Thoracic aorta (tissue), 2 donors: ENCODE data around the gene SLC49A3. TPM values are rescaled to one million over a fixed set of nuclear protein-coding genes. Genes with fewer than 3 reads are reported as not detected.

Experiments used
- ATAC-seq: fragments of 150-250 bp; one replicate; pipeline ENCODE4 v1.8.0; 2017; ENCODE audit warnings: low read depth; ENCODE audit not compliant: insufficient number of reproducible peaks, low FRiP score
- DNase-seq: peaks from one replicate; pipeline ENCODE4 v3.0.0-alpha.2; 2020; ENCODE audit warnings: low spot score
- H3K27ac ChIP-seq, 2 donors: fragments of 200-600 bp; sonication (generic); 1 replicate in 1 of 2; 2 replicates in 1 of 2; pipeline ENCODE4 v1.5.1; 2016; ENCODE audit warnings: mild to moderate bottlenecking in 2 of 2, moderate library complexity in 2 of 2
- H3K27me3 ChIP-seq: fragments of 200-600 bp; sonication (generic); replicated peaks from 2 replicates; pipeline ENCODE4 v1.6.0; 2016; ENCODE audit warnings: mild to moderate bottlenecking; ENCODE audit not compliant: insufficient read depth
- H3K36me3 ChIP-seq: fragments of 200-600 bp; sonication (generic); one replicate; pipeline ENCODE4 v1.5.1; 2016
- H3K4me1 ChIP-seq, 2 donors: fragments of 200-600 bp; sonication (generic); 1 replicate in 1 of 2; 2 replicates in 1 of 2; pipeline versions ENCODE4 v1.5.1 to v1.6.0; 2016; ENCODE audit warnings: low read depth in 2 of 2, mild to moderate bottlenecking in 1 of 2; ENCODE audit not compliant: control insufficient read depth in 1 of 2
- H3K4me3 ChIP-seq: fragments of 200-600 bp; sonication (generic); 2 replicates; pipeline ENCODE4 v1.5.1; 2016; ENCODE audit warnings: mild to moderate bottlenecking
- H3K9me3 ChIP-seq: fragments of 200-600 bp; sonication (generic); 2 replicates; pipeline ENCODE4 v1.5.1; 2016
- CTCF ChIP-seq: fragments of 200-600 bp; sonication (generic); IDR thresholded peaks from one replicate; pipeline ENCODE4 v1.5.1; 2019; ENCODE audit warnings: antibody characterized with exemption
- total RNA-seq, 2 donors: library from RNA; depleted of rRNA; stranded (reverse); fragments of >200 nt; gene quantifications; one replicate each; pipeline versions ENCODE4 v1.1.0 to v1.2.3, GENCODE V29; 2016

SLC49A3 gene
- total RNA-seq, 2 donors from 2014 or later: 9.1 to 26.0 TPM

DNA sequence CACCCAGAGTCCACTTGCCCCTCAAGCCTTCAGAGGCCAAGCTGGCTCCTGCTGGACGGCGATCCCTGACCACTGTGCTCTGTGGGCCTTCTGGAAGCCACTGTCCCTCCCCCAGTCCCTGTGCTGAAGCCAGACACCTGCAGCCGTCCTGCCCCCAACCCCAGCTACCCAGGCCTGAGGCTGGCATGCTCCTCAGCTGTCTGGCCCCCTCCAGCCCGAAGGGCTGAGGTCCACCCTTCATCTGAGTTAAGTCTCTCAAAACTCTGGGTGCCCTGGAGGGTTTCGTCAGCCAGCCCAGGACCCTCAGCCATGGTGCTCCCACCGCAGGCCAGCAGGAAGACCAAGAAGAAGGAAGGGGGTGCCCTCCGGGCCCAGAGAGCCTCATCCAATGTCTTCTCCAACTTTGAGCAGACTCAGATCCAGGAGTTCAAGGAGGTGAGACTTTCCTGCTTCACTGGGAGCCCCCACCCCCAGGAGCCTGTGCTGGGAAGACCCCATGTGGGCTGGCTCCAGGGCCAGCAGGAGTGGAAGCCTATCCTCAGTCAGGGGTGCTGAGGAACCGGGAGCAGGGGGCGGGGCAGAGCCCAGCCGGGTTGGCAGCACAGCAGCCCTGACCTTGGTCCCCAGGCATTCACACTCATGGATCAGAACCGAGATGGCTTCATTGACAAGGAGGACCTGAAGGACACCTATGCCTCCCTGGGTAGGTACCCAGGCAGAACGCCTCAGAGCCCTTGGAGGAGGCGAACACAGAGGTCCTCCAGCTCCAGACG, 10.4 kb downstream of the SLC49A3 start:
- Histone ChIP-seq H3K36me3 (no peaks in the 10 kb centered on the region), H3K4me1 (peaks cover 14 to 18% of the 10 kb centered on the region in 2 donors), H3K27ac (no peak overlapping the region), H3K4me3 (no peak overlapping the region), H3K9me3 (no peaks in the 10 kb centered on the region), H3K27me3 (no peaks in the 10 kb centered on the region)
- no peak for ATAC-seq
- DNase-seq: no peak
- no peak for TF ChIP-seq CTCF

- DNase-seq (no peak), ATAC-seq (no peak)
- H3K9me3 ChIP-seq: no peaks in the 10 kb centered on the region
- no peak for TF ChIP-seq CTCF
- no peak overlapping the region for H3K27ac ChIP-seq
- peaks cover 18 to 25% of the 10 kb centered on the region in 2 donors for H3K4me1 ChIP-seq
- H3K27me3 ChIP-seq: no peaks in the 10 kb centered on the region
- H3K4me3 ChIP-seq: no peak overlapping the region
- no peaks in the 10 kb centered on the region for H3K36me3 ChIP-seq
Observed at GRCh38 chr4:677431-678293, 11.3 kb downstream of the SLC49A3 start.

DNA sequence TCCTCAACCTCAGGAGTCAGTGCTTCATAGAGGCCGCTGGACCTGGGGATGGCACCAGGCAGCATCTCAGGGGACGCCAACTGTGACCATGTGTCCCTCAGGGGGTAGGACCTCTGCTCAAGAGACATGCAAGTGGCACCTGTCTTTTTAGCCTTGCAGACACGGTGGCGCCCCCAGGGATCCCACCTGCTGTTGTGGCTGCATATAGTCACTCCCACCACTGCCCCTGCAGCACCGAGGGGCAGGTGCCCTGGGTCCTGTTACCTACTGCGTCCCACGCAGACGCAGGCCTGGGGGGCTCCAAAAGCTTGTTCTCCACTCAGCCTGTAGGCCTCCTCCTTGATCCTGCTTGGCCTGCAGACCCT, 12.1 kb downstream of the SLC49A3 start:
- no peak for ATAC-seq
- Histone ChIP-seq H3K27ac (no peak overlapping the region), H3K4me1 (peaks cover 18 to 25% of the 10 kb centered on the region in 2 donors), H3K4me3 (no peak overlapping the region), H3K36me3 (peaks cover 6% of the 10 kb centered on the region), H3K27me3 (no peaks in the 10 kb centered on the region), H3K9me3 (no peaks in the 10 kb centered on the region)
- no peak for DNase-seq
- no peak for TF ChIP-seq CTCF

DNA sequence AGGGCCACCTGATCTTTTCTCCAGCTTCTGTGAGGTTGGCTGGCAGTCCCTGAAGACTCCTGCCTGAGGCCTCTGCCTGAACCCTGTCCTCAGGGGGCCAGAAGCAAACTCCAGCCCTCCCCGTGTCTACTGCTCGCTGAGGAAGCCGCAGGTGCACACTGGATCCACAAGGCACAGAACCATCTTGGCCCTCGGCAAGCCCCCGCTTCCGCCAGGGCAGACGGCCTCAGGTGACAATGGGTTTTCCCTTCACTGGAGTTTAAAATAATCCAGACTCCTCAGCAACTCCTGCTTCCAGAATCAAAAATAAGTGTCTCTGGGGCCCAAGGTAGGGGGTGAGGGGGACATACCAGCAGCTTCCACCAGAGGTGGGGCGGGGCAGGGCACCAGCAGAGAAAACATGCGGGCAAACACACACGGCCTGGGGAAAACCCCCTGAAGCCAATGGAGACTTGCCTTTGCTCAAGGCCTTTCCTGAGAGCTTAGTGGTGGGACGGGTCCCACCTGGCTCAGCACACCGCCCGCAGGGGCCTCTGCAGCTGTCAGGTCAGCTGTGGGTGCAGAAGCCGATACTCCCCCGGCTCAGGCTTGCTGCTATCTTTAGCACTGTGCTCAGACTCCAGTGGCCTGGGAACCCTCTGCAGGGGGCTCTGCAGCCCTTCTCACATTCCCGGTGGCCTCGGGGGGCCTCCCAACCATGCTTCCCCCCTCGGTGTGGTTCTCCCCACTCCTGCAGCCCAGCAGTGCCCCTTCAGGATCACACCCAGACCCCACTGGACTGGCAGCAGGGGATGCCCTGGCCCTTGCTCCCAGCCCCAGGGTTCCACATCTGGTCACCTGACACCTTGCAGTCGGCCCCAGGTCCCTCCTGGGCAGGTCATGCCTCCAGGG, 12.7 kb downstream of the SLC49A3 start:
- H3K4me1 ChIP-seq: peaks cover 18 to 25% of the 10 kb centered on the region in 2 donors
- no peak overlapping the region for H3K27ac ChIP-seq
- TF ChIP-seq CTCF: no peak
- H3K9me3 ChIP-seq: no peaks in the 10 kb centered on the region
- no peaks in the 10 kb centered on the region for H3K27me3 ChIP-seq
- no peak for ATAC-seq
- no peak overlapping the region for H3K4me3 ChIP-seq
- no peak for DNase-seq
- H3K36me3 ChIP-seq: peaks cover 12% of the 10 kb centered on the region
